Keratinocyte (primary cell): ENCODE data around the gene UGT1A8.

Experiments
- CTCF ChIP-seq, 3 experiments: IDR thresholded peaks in 1 of 3; conservative IDR thresholded peaks in 1 of 3; optimal IDR thresholded peaks in 1 of 3; 2 replicates in 2 of 3; 3 replicates in 1 of 3; pipeline versions ENCODE3 to v1.5.1; 2011; ENCODE audit warnings: low read length in 3 of 3, mild to moderate bottlenecking in 3 of 3, moderate library complexity in 2 of 3, control low read depth in 1 of 3, inconsistent platforms in 1 of 3; ENCODE audit not compliant: insufficient read depth in 2 of 3; ENCODE audit errors: extremely low read depth in 1 of 3
- EZH2 ChIP-seq: IDR thresholded peaks from one replicate; pipeline ENCODE4 v1.6.1; 2012; ENCODE audit warnings: inconsistent platforms, mild to moderate bottlenecking, low read length, moderate library complexity

GRCh38 chr2:233779722-233780121, 162.3 kb downstream of the UGT1A8 start:
- TF ChIP-seq CTCF (optimal IDR thresholded peaks at IDR 0.05 in 1 of 3, IDR thresholded peaks at IDR 0.05 in 1 of 3, conservative IDR thresholded peaks at IDR 0.05 in 1 of 3; ENCODE audit: extremely low read depth in 1 of 3, insufficient read depth in 2 of 3, low read length in 3 of 3) (no peak), EZH2 (no peak)
